ENCODE measurements around the gene SFXN5. TPM values are rescaled to one million over a fixed set of nuclear protein-coding genes. Genes with fewer than 3 reads are reported as not detected.

Gene SFXN5
- total and polyA plus RNA-seq, 2 of the 8 experiments (the other 6 are each of a cell fraction or from before 2014, with no cell fraction given), result 29.3 to 33.1 TPM

DNA sequence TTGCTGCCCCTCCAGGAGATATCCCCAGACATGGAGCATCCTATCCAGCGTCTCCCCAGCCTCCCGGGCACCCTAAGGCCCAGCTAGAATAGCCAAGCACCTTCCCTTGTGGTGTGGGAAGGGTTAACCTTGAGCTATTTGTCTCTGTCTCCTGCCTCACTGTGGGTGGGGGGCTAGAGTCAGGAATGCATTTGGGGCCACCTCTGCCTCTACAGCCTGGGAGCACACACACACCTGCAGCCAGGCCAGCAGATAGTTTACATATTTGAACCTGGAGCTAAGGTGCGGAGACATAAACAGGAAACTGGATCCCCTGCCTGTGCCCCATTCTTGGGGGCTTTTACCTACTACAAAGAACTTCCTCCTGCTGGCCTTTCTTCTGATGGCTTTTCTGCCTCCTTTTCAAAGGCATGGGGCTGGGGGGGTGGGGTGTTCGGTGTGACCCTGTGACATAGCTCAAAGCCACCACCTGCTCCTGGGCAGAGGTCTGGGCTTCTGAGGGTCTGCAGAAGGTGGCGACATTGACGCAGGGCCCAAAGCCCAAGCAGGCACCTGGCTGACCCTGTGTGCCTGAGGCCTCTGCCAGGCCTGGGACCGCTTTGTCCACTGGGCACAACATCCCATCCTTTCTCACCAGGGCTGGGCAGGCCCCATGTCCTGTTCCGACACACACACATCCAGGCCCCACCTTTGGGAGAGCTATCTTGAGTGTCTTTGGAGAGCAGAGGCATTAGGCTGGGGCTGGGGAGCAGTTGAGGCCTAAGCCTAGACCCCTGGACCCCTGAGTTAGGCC is 120.0 kb downstream of the SFXN5 start (continued):
- TF ChIP-seq RBBP5 (IDR thresholded peaks at IDR 0.05; ENCODE audit: borderline replicate concordance, low read depth, low read length) (0 out of 2 replicates have a peak, but pooled peaks have one; percentile 34), HDAC2 (IDR thresholded peaks at IDR 0.05; ENCODE audit: borderline replicate concordance in 1 of 2, low read depth in 2 of 2, low read length in 2 of 2) (peak; percentile 36 to 74; a peak in 2 of 4 replicates), EZH2 (IDR thresholded peaks at IDR 0.05; ENCODE audit: low read depth, low read length, severe bottlenecking) (no peak), SUZ12 (IDR thresholded peaks at IDR 0.05; ENCODE audit: low read length) (no peak)
- TF ChIP-seq, protein P1, sequence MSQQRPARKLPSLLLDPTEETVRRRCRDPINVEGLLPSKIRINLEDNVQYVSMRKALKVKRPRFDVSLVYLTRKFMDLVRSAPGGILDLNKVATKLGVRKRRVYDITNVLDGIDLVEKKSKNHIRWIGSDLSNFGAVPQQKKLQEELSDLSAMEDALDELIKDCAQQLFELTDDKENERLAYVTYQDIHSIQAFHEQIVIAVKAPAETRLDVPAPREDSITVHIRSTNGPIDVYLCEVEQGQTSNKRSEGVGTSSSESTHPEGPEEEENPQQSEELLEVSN (IDR thresholded peaks at IDR 0.05), result no peak
